ENCODE data around the gene HOXA9.

The HOXA9 gene

DNA sequence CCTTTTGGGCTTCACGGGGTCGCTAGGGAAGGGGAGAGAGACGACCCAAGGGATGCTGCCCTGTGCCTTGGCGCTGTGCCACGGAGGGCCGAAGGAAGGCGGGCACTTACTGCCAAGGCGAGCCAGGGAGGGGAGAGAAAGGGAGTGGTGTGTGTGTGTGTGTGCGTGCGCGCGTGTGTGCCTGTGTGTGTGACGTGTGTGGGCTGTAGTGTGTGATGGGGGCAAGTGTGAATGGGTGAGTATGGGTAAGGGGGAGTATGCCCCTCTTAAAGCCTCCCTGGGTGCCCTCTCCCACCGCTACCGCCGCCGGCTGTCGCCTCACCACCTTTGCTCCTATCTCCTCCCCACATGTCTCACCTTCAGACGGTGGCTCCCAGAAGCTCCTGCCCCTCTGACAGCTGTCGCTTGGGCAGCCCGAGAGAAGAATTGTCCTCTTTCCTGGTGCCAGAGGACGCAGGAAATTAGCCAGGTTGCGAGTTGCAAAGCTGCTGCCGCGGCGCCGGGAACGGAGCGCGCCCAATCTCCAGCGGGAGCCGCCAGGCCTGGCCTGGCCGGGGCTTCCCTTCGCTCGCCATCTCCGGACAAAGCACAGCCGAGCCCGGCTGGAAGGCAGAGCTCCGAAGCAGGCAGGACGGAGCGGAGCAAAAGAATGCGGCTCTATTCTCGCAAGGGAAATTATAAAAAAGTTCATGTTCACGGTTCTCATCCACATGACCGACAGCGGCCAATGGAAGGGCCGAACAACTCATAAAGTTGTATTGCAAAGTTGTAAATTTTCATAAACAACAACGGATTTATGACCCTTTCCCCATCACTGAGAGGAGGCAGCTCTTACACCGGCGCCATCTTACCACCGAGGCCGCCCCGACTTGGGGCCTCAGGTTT is 13.2 kb downstream of the HOXA9 start, which contains the start of gene HOXA3:
HOXA3 (minus strand) TSS at position 653 of the 885 bp plus-strand sequence. CDS start 41,943 bp downstream, outside the sequence.
- no peak for FAIRE-seq

- FAIRE-seq: no peak
These were observed 13.9 kb downstream of the HOXA9 start for GRCh38 chr7:27151341-27151930.

DNA sequence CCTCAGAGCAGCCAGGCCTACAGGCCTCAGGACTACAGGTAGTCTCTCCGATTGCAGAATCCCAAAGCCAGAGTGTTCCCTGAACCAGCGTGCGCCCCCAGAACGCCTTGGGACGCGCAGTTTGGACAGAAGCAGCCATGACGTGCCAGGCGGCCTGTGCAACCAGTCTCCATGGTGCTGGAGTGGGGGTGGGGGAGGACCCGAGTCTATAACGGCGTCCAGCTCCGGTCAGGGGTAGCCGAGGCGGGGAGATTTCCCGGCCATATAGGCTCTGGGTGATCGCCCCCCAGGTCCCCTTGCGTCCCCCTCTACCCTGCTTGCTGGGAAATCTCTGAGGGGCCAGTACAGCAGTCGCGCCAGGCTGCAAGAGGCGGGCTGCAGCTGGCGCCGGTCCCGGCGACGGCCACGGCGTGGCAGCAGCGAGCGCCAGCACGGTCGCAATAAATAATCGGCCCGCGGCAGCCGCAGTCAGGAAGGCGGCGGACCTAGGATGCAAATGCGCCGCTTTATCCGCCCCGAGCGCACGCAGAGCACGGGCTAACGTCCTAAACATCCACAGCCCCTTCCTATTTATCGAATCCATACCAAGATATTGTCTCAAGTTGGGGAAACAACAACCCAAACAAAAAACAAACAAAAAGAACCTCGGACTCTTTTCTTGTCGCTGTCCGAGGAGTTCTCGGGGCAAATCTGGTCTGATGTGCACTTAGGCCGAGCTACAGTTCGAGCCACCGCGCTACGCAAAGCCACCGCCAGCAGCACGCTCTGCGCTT is 14.6 kb downstream of the HOXA9 start:
- no peak for FAIRE-seq

- FAIRE-seq: no peak
These were observed 15.3 kb downstream of the HOXA9 start for GRCh38 chr7:27149842-27150567.

GRCh38 chr7:27148756-27149641 is 16.3 kb downstream of the HOXA9 start:
- no peak for FAIRE-seq

DNA sequence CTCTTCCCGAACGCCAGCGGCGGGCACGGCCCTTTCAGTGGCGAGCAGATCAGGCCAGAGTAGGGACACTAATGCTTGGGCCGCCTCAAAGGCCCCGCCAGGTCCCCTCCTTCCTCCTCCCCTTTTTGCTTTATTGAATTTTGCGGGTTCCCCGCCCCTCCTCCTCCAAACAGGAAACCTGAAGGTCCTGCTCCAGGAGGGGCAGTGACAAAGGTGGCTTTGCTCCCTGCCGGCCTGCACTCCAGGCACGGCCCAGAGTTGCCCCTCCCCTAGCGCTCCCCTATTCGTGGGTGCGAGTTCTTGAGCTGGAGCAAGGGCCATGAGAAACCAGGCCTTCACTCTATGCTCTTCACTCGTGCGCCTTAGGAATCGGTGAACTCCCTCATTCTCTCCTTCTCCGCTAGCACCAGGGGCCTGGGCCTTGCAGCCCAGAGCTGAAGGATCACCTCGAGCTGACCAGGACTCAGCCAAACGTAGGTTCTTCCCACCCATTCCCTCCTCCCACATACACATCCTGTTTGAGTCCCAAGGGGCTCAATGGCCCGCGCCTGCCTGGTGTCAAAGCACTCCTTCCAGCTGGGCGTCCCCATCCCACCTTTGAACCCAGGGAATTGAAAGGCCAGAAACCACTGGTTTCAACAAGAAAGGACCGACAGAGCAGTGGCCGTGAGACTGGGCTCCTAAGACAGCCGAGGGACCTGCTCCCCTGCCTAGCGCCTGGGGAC is 17.1 kb downstream of the HOXA9 start:
- FAIRE-seq: no peak

DNA sequence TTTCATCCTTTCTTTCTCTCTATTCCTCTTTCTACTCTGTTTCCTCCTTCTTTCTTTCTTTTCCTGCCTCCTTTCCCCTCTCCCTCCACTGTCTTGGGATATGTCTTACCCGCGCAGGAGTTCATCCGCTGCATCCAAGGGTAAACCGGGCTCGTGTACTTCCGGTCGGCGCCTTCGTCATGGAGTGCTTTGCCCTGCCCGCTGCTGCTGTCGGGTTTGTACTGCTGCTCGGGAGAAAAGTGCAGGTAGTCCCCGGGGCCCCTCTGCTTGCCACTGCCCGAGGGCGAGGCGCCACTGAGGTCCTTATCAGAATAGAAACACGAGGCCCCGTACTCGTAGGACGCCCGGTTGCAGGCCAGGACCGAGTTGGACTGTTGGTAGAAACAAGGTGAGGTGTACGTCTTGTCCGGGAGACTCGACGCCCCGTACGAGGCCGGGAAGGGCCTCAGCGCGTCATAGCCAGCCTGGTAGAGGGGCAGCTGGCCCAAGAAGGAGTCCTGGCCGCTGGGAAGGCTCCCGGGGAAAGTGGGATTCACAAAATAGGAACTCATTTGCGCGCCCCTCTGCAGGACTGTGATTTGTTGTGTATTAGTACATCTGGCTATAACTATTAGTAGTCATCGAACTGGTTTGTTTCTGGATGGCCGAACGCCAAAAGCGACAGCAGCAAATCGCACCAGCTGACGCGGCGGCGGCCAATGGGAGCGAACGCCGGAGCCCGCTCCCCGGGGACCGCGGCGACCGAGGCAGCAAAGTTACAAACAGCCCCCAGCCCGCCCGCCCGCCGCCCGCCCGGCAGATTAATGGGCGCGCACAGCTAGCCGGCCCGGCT is 17.9 kb downstream of the HOXA9 start, which contains the start of gene HOXA6:
HOXA6 (minus strand) TSS at position 576 of the 832 bp plus-strand sequence; CDS start at position 551, 25 bp downstream.
- no peak for FAIRE-seq

DNA sequence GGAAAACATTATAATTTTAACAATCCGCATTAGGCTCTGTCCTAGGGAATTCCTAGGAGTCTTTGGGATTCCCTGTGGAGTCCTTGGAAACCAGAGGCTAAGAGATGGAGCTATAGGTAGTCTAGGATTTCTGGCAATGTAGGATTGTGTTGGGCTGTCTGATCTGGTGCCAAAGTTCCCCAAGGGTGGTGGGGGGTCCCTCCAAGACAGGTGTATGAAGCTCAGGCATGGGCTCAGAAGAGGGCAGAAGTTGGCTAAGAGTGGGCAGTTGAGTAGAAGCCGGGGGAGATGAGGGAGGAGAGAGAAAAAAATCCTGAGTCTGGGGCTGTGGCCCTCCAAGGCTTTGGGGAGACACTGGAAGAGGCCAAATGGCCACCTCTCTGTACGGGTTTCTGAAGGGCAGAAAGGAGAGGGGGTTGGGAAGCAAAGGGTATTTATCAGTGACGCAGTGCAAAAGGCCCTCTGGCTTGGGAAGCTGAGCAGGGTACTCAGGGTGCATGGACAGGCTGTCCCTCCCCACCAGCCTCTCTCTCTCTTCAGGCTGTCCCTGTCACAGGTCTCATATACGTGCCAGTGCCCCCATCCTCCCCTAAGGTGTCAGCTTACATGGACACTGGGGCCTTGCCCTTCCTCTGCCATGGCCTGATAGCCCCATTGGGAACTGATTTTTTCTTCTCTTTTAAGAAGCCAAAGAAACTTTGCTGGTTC is 18.7 kb downstream of the HOXA9 start:
- no peak for FAIRE-seq

GRCh38 chr7:27145914-27146412 is 19.4 kb downstream of the HOXA9 start:
- no peak for FAIRE-seq

DNA sequence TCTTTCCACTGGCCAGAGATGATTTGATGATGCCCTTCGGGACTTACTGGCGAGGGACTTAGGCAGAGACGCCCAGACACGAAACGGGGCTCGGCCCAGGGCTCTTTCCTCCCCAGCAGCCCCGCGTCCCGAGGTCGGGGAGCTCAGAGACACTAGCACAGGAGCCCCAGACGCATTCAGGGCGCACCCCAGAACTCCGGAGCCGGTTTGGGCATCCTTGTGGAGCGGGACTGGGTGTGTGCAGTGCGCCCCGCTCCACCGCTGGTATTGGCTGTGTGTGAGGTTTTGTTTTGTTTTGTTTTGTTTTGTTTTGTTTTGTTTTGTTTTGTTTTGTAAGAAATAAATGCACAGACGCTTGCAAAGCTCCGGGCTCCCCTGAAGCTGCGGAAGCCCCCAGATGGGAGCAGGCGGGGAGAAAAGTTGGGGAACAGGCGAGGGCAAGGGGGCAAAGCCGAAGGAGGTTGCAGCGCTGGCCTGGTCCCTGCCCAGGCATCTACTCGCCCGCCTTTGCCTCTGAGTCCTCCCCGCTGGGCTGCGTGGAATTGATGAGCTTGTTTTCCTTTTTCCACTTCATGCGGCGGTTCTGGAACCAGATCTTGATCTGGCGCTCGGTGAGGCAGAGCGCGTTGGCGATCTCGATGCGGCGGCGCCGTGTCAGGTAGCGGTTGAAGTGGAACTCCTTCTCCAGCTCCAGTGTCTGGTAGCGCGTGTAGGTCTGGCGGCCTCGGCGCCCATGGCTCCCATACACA is 20.0 kb downstream of the HOXA9 start:
- no peak for FAIRE-seq

GRCh38 chr7:27144781-27145164 is 20.6 kb downstream of the HOXA9 start:
- FAIRE-seq: no peak

DNA sequence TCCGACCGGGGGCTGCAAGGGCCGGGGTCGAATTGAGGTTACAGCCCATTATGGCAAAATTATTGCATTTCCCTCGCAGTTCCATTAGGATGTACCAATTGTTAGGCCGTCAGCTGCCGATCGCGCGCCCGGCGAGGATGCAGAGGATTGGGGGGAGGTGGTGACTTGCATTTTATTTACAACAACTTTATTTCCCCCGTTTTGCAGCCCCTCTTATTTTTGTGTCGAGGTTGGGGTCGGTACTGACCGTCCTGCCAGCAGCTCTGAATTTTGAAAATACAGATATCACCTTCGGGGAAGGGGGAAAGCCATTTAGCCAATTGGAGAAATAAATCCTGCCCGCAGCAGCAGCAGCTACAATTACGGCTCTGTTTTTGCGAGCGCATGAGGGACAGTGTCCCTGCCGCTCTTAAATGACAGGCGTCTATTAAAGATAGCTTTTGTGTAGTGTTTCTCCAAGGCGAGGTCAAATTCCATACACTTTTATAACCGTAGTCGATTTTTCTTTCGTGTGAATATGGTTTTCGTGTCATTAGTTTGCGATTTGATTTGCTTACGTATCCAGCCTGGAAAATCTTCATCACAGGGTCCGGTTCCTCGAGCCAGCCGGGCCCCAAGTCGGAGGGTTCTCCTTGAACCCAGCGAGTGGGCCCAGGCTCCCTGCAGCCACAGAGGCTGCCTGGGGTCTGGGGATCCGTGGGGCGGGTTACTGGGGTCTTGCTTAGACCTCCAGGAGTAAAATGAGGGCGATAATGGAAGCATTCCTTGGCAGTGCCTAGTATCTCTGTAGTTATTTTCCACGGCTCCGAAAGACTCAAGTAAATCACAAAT is 21.2 kb downstream of the HOXA9 start:
- FAIRE-seq: no peak

DNA sequence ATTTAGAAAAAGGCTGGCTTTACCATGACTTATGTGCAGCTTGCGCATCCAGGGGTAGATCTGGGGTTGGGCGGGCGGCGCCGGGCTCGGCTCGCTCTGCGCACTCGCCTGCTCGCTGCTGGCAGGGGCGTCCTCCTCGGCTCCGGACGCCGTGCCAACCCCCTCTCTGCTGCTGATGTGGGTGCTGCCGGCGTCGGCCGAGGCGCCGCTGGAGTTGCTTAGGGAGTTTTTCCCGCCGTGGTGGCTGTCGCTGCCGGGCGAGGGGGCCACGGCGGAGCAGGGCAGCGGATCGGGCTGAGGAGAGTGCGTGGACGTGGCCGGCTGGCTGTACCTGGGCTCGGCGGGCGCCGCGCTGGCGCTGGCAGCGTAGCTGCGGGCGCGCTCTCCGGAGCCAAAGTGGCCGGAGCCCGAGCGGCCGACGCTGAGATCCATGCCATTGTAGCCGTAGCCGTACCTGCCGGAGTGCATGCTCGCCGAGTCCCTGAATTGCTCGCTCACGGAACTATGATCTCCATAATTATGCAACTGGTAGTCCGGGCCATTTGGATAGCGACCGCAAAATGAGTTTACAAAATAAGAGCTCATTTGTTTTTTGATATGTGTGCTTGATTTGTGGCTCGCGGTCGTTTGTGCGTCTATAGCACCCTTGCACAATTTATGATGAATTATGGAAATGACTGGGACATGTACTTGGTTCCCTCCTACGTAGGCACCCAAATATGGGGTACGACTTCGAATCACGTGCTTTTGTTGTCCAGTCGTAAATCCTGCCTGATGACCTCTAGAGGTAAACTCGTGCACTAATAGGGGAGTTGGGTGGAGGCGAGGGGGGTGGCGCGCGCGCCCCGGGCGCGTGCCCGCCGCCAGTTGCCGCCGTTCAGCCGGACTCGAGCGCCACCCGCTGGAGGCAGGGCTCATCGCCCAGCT is 22.1 kb downstream of the HOXA9 start, which contains the start of gene HOXA5:
HOXA5 (minus strand) TSS at position 659 of the 927 bp plus-strand sequence; CDS start at position 585, 74 bp downstream.
- FAIRE-seq: no peak

- FAIRE-seq: no peak
These were observed 22.7 kb downstream of the HOXA9 start for GRCh38 chr7:27142580-27143022.

DNA sequence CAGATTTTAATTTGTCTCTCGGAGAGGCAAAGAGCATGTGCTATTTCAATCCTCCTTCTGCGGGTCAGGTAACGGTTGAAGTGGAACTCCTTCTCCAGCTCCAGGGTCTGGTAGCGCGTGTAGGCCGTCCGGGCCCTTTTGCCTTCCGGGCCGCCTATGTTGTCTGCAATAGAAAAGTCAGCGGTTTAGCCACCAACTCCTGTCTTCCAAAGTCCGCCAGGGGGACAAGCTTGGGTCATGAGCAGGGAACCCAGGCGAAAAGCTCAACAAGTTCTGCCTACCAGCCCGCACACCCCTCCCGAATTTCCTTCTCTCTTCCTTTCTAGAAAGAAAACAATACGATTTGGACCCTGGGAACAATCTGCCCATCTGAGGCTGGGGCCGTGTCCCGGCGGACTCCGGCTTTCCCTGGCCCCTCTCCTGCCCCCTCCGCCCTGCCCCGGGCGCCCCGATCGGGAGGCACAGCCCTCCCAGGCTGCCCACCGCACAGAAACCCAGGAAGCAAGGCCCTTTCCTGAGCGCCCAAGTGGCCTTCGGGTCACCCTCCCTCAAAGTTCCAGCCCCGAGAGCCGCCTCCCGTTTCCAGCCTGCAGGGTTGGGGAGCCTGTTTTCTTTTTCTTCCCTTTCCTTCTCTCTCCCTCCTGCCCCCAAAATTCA is 23.3 kb downstream of the HOXA9 start:
- FAIRE-seq: no peak

Measured in colon (tissue), 2 donors.